Ascending aorta (tissue), 2 donors: ENCODE results near the gene CNKSR2. TPM values are rescaled to one million over a fixed set of nuclear protein-coding genes. Genes with fewer than 3 reads are reported as not detected.

Experiments
- DNase-seq, 2 donors: peaks; one replicate each; pipeline ENCODE4 v3.0.0-alpha.2; 2019; ENCODE audit warnings: low spot score in 2 of 2
- H3K27ac ChIP-seq, 2 donors: fragments of 200-600 bp; sonication (generic); one replicate each; pipeline ENCODE4 v1.5.1; 2016 to 2017; ENCODE audit warnings: mild to moderate bottlenecking in 1 of 2
- H3K27me3 ChIP-seq: fragments of 200-600 bp; sonication (generic); one replicate; pipeline ENCODE4 v1.5.1; 2017
- H3K36me3 ChIP-seq, 2 donors: fragments of 200-600 bp; sonication (generic); one replicate each; pipeline ENCODE4 v1.5.1; 2016
- H3K4me1 ChIP-seq, 2 donors: fragments of 200-600 bp; sonication (generic); one replicate each; pipeline ENCODE4 v1.5.1; 2016 to 2017; ENCODE audit warnings: mild to moderate bottlenecking in 1 of 2
- H3K4me3 ChIP-seq, 2 donors: fragments of 200-600 bp; sonication (generic); one replicate each; pipeline ENCODE4 v1.5.1; 2016 to 2017; ENCODE audit warnings: mild to moderate bottlenecking in 1 of 2
- H3K9me3 ChIP-seq, 2 donors: fragments of 200-600 bp; sonication (generic); one replicate each; pipeline ENCODE4 v1.5.1; 2016
- CTCF ChIP-seq, 3 experiments: fragments of 200-600 bp in 2 of 3; fragments of 450-650 bp in 1 of 3; sonication (generic) in 2 of 3; IDR thresholded peaks; one replicate each; pipeline ENCODE4 v1.5.1; 2016 to 2019; ENCODE audit warnings: antibody characterized with exemption in 3 of 3, mild to moderate bottlenecking in 1 of 3, moderate library complexity in 1 of 3
- intact Hi-C: fragments of 100-400 bp; cut with DNase I; formaldehyde crosslinking; loops from one replicate; pipeline ENCODE4 v1.15.1; 2023
- total RNA-seq: library from RNA; depleted of rRNA; stranded (reverse); fragments of >200 nt; gene quantifications from one replicate; pipeline ENCODE4 v1.1.0, GENCODE V29; 2016

CNKSR2 gene
- total RNA-seq, 1 donor from 2014 or later, result 0.53 TPM

- no peak overlapping the region for H3K27ac ChIP-seq
- H3K27me3 ChIP-seq, result no peaks in the 10 kb centered on the region
- H3K9me3 ChIP-seq, result no peaks in the 10 kb centered on the region
- H3K36me3 ChIP-seq, result no peaks in the 10 kb centered on the region
- no peaks in the 10 kb centered on the region for H3K4me1 ChIP-seq
- TF ChIP-seq CTCF (IDR thresholded peaks at IDR 0.05), result no peak
- no peak overlapping the region for H3K4me3 ChIP-seq
- intact Hi-C loops, result no loop called here
- DNase-seq, result no peak
Observed at GRCh38 chrX:21683941-21684340, 309.7 kb downstream of the CNKSR2 start.

- no peak overlapping the region for H3K4me3 ChIP-seq
- H3K36me3 ChIP-seq, result no peaks in the 10 kb centered on the region
- no peak for DNase-seq
- no peak overlapping the region for H3K27ac ChIP-seq
- no peaks in the 10 kb centered on the region for H3K4me1 ChIP-seq
- TF ChIP-seq CTCF (IDR thresholded peaks at IDR 0.05), result no peak
- intact Hi-C loops, result no loop called here
- H3K27me3 ChIP-seq, result no peaks in the 10 kb centered on the region
- H3K9me3 ChIP-seq, result no peaks in the 10 kb centered on the region
Observed at GRCh38 chrX:21691512-21692018, 317.3 kb downstream of the CNKSR2 start.

- H3K27ac ChIP-seq, result no peak overlapping the region
- no peaks in the 10 kb centered on the region for H3K36me3 ChIP-seq
- H3K27me3 ChIP-seq, result no peaks in the 10 kb centered on the region
- H3K9me3 ChIP-seq, result no peaks in the 10 kb centered on the region
- no peaks in the 10 kb centered on the region for H3K4me1 ChIP-seq
- TF ChIP-seq CTCF (IDR thresholded peaks at IDR 0.05), result no peak
- no peak overlapping the region for H3K4me3 ChIP-seq
- intact Hi-C loops, result no loop called here
- no peak for DNase-seq
Observed at GRCh38 chrX:21698272-21698671, 324.1 kb downstream of the CNKSR2 start.

GRCh38 chrX:21699136-21699535, 324.9 kb downstream of the CNKSR2 start:
- intact Hi-C loops, result no loop called here
- no peak for TF ChIP-seq CTCF (IDR thresholded peaks at IDR 0.05)

GRCh38 chrX:21700275-21700674, 326.1 kb downstream of the CNKSR2 start:
- H3K4me1 ChIP-seq, result no peaks in the 10 kb centered on the region
- DNase-seq, result no peak
- no peaks in the 10 kb centered on the region for H3K27me3 ChIP-seq
- intact Hi-C loops, result no loop called here
- no peaks in the 10 kb centered on the region for H3K36me3 ChIP-seq
- H3K9me3 ChIP-seq, result no peaks in the 10 kb centered on the region
- no peak overlapping the region for H3K27ac ChIP-seq
- H3K4me3 ChIP-seq, result no peak overlapping the region
- no peak for TF ChIP-seq CTCF (IDR thresholded peaks at IDR 0.05)

More at GRCh38 chrX:21699136-21699535, 324.9 kb downstream of the CNKSR2 start:
- DNase-seq, result no peak
- Histone ChIP-seq H3K4me1 (no peaks in the 10 kb centered on the region), H3K4me3 (no peak overlapping the region), H3K27ac (no peak overlapping the region), H3K36me3 (no peaks in the 10 kb centered on the region), H3K9me3 (no peaks in the 10 kb centered on the region), H3K27me3 (no peaks in the 10 kb centered on the region)

GRCh38 chrX:21700967-21701366, 326.7 kb downstream of the CNKSR2 start:
- no peak for TF ChIP-seq CTCF (IDR thresholded peaks at IDR 0.05)
- Histone ChIP-seq H3K27ac (no peak overlapping the region), H3K36me3 (no peaks in the 10 kb centered on the region), H3K4me1 (no peaks in the 10 kb centered on the region), H3K9me3 (no peaks in the 10 kb centered on the region), H3K27me3 (no peaks in the 10 kb centered on the region), H3K4me3 (no peak overlapping the region)
- intact Hi-C loops, result no loop called here
- DNase-seq, result no peak
